CD14-positive monocyte (primary cell): ENCODE measurements around the gene RPS6KA5. TPM values are rescaled to one million over a fixed set of nuclear protein-coding genes. Genes with fewer than 3 reads are reported as not detected.

Experiments used
- DNase-seq, 3 donors: peaks; one replicate each; pipeline ENCODE4 v3.0.0-alpha.2; 2011 to 2022
- H2AFZ ChIP-seq: 2 replicates; pipeline ENCODE4 v1.6.0; 2012; ENCODE audit warnings: mild to moderate bottlenecking, low read depth, low read length, inconsistent platforms; ENCODE audit not compliant: insufficient read depth, poor library complexity, severe bottlenecking
- H3K27ac ChIP-seq, 2 donors: 1 replicate in 1 of 2; 2 replicates in 1 of 2; pipeline ENCODE4 v1.5.1; 2012 to 2013; ENCODE audit warnings: low read length in 2 of 2, control low read depth in 1 of 2, inconsistent platforms in 1 of 2, low read depth in 1 of 2, mild to moderate bottlenecking in 1 of 2
- H3K27me3 ChIP-seq, 2 donors: one replicate each; pipeline versions ENCODE4 v1.6.0 to v1.6.1; 2011 to 2013; ENCODE audit warnings: low read length in 2 of 2; ENCODE audit not compliant: control insufficient read depth in 2 of 2, insufficient read depth in 2 of 2
- H3K36me3 ChIP-seq, 2 donors: replicated peaks in 1 of 2; 1 replicate in 1 of 2; 2 replicates in 1 of 2; pipeline versions ENCODE4 v1.5.1 to v1.6.1; 2012 to 2013; ENCODE audit warnings: low read length in 2 of 2, control low read depth in 1 of 2, inconsistent platforms in 1 of 2, mild to moderate bottlenecking in 1 of 2; ENCODE audit not compliant: insufficient read depth in 2 of 2, control insufficient read depth in 1 of 2
- H3K4me1 ChIP-seq, 2 donors: 1 replicate in 1 of 2; 2 replicates in 1 of 2; pipeline versions ENCODE4 v1.5.1 to v1.6.1; 2012 to 2013; ENCODE audit warnings: low read length in 2 of 2, control low read depth in 1 of 2, inconsistent platforms in 1 of 2, mild to moderate bottlenecking in 1 of 2, moderate library complexity in 1 of 2; ENCODE audit not compliant: insufficient read depth in 2 of 2, control insufficient read depth in 1 of 2
- H3K4me2 ChIP-seq: replicated peaks from 2 replicates; pipeline ENCODE3; 2012; ENCODE audit warnings: low read length, moderate library complexity, mild to moderate bottlenecking; ENCODE audit not compliant: poor library complexity, severe bottlenecking; ENCODE audit errors: extremely low read depth
- H3K4me3 ChIP-seq, 3 experiments: fragments of 200-600 bp in 1 of 3; sonication (generic) in 1 of 3; replicated peaks in 1 of 3; 1 replicate in 2 of 3; 2 replicates in 1 of 3; pipeline ENCODE4 v1.5.1; 2011 to 2013; ENCODE audit warnings: low read length in 3 of 3, mild to moderate bottlenecking in 3 of 3, control low read depth in 2 of 3, low read depth in 2 of 3, inconsistent platforms in 1 of 3, moderate library complexity in 1 of 3
- H3K79me2 ChIP-seq: 2 replicates; pipeline ENCODE4 v1.6.0; 2012; ENCODE audit warnings: mild to moderate bottlenecking, control low read depth, inconsistent platforms, low read length, moderate library complexity; ENCODE audit not compliant: insufficient read depth
- H3K9ac ChIP-seq: 2 replicates; pipeline ENCODE4 v1.6.0; 2017; ENCODE audit warnings: low read length, mild to moderate bottlenecking; ENCODE audit not compliant: insufficient read depth, poor library complexity, severe bottlenecking
- H3K9me3 ChIP-seq, 2 donors: replicated peaks in 1 of 2; 1 replicate in 1 of 2; 2 replicates in 1 of 2; pipeline versions ENCODE4 v1.5.1 to v1.6.1; 2012 to 2013; ENCODE audit warnings: low read length in 2 of 2, control low read depth in 1 of 2; ENCODE audit not compliant: control insufficient read depth in 1 of 2, insufficient read depth in 1 of 2
- H4K20me1 ChIP-seq: 2 replicates; pipeline ENCODE4 v1.6.0; 2012; ENCODE audit warnings: mild to moderate bottlenecking, low read length, control low read depth, moderate library complexity; ENCODE audit not compliant: insufficient read depth
- H3K27ac Mint-ChIP-seq, 7 donors: one replicate each; pipeline ENCODE4 v1.8.0; 2020; ENCODE audit warnings: mild to moderate bottlenecking in 7 of 7, mixed read lengths in 7 of 7, moderate library complexity in 6 of 7, inconsistent platforms in 2 of 7
- H3K27me3 Mint-ChIP-seq, 3 donors: one replicate each; pipeline ENCODE4 v1.8.0; 2021 to 2022; ENCODE audit warnings: low read depth in 3 of 3, mild to moderate bottlenecking in 3 of 3, mixed read lengths in 3 of 3, moderate library complexity in 3 of 3, inconsistent platforms in 1 of 3
- H3K36me3 Mint-ChIP-seq, 2 donors: one replicate each; pipeline ENCODE4 v1.8.0; 2020; ENCODE audit warnings: mixed read lengths in 2 of 2, inconsistent platforms in 1 of 2, mild to moderate bottlenecking in 1 of 2
- H3K4me1 Mint-ChIP-seq: one replicate; pipeline ENCODE4 v1.8.0; 2020; ENCODE audit warnings: mild to moderate bottlenecking, mixed read lengths
- H3K4me3 Mint-ChIP-seq, 2 donors: one replicate each; pipeline ENCODE4 v1.8.0; 2020; ENCODE audit warnings: mild to moderate bottlenecking in 2 of 2, mixed read lengths in 2 of 2, moderate library complexity in 1 of 2
- H3K9me3 Mint-ChIP-seq, 7 donors: one replicate each; pipeline ENCODE4 v1.8.0; 2020 to 2022; ENCODE audit warnings: mixed read lengths in 7 of 7, mild to moderate bottlenecking in 6 of 7, moderate library complexity in 6 of 7, inconsistent platforms in 2 of 7
- CTCF ChIP-seq: fragments of 200-600 bp; IDR thresholded peaks from one replicate; pipeline ENCODE4 v1.8.0; 2022; ENCODE audit warnings: antibody characterized with exemption, mild to moderate bottlenecking
- WGBS: methylation state at CpG from one replicate; pipeline ENCODE4 v1.1.5; 2013; ENCODE audit warnings: missing lambda C conversion rate; ENCODE audit not compliant: insufficient coverage; 5-methylcytosine and 5-hydroxymethylcytosine counted together
- intact Hi-C, 2 donors: fragments of 100-400 bp; cut with micrococcal nuclease; formaldehyde crosslinking; loops; one replicate each; pipeline versions ENCODE4 v1.15.0 to v1.15.1; 2023
- polyA plus RNA-seq, 3 donors: library from polyadenylated mRNA; depleted of rRNA in 1 of 3; unstranded in 2 of 3; stranded (reverse) in 1 of 3; fragments of 300-500 nt in 2 of 3; fragments of >200 nt in 1 of 3; fragmentation: Illumina TruSeq in 2 of 3; gene quantifications; 1 replicate in 2 of 3; 2 replicates in 1 of 3; pipeline ENCODE4 v1.2.3, GENCODE V29; 2012 to 2021

The RPS6KA5 gene
- polyA plus RNA-seq, 3 donors = 4.4 to 10.1 (median 7.9) TPM

GRCh38 chr14:90969531-90970166 lies 90.8 kb downstream of the RPS6KA5 start:
- TF ChIP-seq CTCF = no peak
- Histone ChIP-seq H3K27me3 (no peaks in the 10 kb centered on the region), H3K4me3 (no peak overlapping the region), H2AFZ (no peak overlapping the region), H4K20me1 (no peaks in the 10 kb centered on the region), H3K79me2 (no peaks in the 10 kb centered on the region), H3K36me3 (peaks cover 2 to 14% of the 10 kb centered on the region in 2 donors), H3K4me2 (peak overlapping the region; percentile 19), H3K9ac (no peak overlapping the region), H3K27ac (no peak overlapping the region), H3K9me3 (peaks cover 15 to 25% of the 10 kb centered on the region in 2 donors), H3K4me1 (peaks cover 10 to 28% of the 10 kb centered on the region in 2 donors)
- peaks cover 12 to 30% (median 19%) of the 10 kb centered on the region in 7 donors for H3K9me3 Mint-ChIP-seq
- H3K27ac Mint-ChIP-seq = peak overlapping the region in 5 of 7 donors; percentile 4 to 32 (median 21)
- intact Hi-C loops = no loop called here
- peak; percentile 16 to 20 (median 19) for DNase-seq
- peak overlapping the region in 1 of 2 donors; percentile 26 for H3K4me3 Mint-ChIP-seq
- peaks cover 0 to 2% (median 1%) of the 10 kb centered on the region in 3 donors for H3K27me3 Mint-ChIP-seq
- peaks cover 24% of the 10 kb centered on the region for H3K4me1 Mint-ChIP-seq
- 0% methylated on average over 1 of the region's 3 CpGs for WGBS
- H3K36me3 Mint-ChIP-seq = peaks cover 27 to 31% of the 10 kb centered on the region in 2 donors

GRCh38 chr14:90968025-90968424 lies 92.4 kb downstream of the RPS6KA5 start:
- H3K4me1 ChIP-seq = peaks cover 10 to 28% of the 10 kb centered on the region in 2 donors
- H3K4me3 Mint-ChIP-seq = no peak overlapping the region
- H3K27ac Mint-ChIP-seq = no peak overlapping the region
- H3K9me3 Mint-ChIP-seq = peaks cover 16 to 30% (median 20%) of the 10 kb centered on the region in 7 donors
- peaks cover 0 to 3% (median 2%) of the 10 kb centered on the region in 3 donors for H3K27me3 Mint-ChIP-seq
- intact Hi-C loops = no loop called here
- DNase-seq = peak; percentile 3 to 48 (median 26)
- H2AFZ ChIP-seq = no peak overlapping the region
- H3K27me3 ChIP-seq = no peaks in the 10 kb centered on the region
- 100% methylated on average over 2 of the region's 2 CpGs for WGBS
- no peak overlapping the region for H3K4me2 ChIP-seq
- peaks cover 28 to 32% of the 10 kb centered on the region in 2 donors for H3K36me3 Mint-ChIP-seq
- H3K9me3 ChIP-seq = peaks cover 17 to 25% of the 10 kb centered on the region in 2 donors
- H3K79me2 ChIP-seq = no peaks in the 10 kb centered on the region
- H3K4me1 Mint-ChIP-seq = peaks cover 24% of the 10 kb centered on the region
- peaks cover 2 to 14% of the 10 kb centered on the region in 2 donors for H3K36me3 ChIP-seq
- H3K9ac ChIP-seq = no peak overlapping the region
- TF ChIP-seq CTCF = no peak
- no peak overlapping the region for H3K4me3 ChIP-seq
- no peak overlapping the region for H3K27ac ChIP-seq
- H4K20me1 ChIP-seq = no peaks in the 10 kb centered on the region
